Mucosa of stomach (tissue), 1 donor: Measurements from ENCODE around the gene OPN3.

Source experiments
- H3K27me3 ChIP-seq: one replicate; pipeline ENCODE4 v1.7.0; 2013; ENCODE audit warnings: mild to moderate bottlenecking, low read length; ENCODE audit not compliant: control insufficient read depth, insufficient read depth
- H3K36me3 ChIP-seq: one replicate; pipeline ENCODE4 v1.7.0; 2013; ENCODE audit warnings: low read length; ENCODE audit not compliant: control insufficient read depth, insufficient read depth
- H3K4me1 ChIP-seq: one replicate; pipeline ENCODE4 v1.7.0; 2013; ENCODE audit warnings: mild to moderate bottlenecking, low read length; ENCODE audit not compliant: control insufficient read depth, insufficient read depth
- H3K4me3 ChIP-seq: one replicate; pipeline ENCODE4 v1.7.0; 2013; ENCODE audit warnings: low read length
- H3K9ac ChIP-seq: one replicate; pipeline ENCODE4 v1.7.0; 2013; ENCODE audit warnings: mild to moderate bottlenecking, low read length, moderate library complexity
- H3K9me3 ChIP-seq: one replicate; pipeline ENCODE4 v1.7.0; 2013; ENCODE audit warnings: mild to moderate bottlenecking, low read length, moderate library complexity; ENCODE audit not compliant: control insufficient read depth
- donor health status: Pancreatic carcinoma.

OPN3 gene

DNA sequence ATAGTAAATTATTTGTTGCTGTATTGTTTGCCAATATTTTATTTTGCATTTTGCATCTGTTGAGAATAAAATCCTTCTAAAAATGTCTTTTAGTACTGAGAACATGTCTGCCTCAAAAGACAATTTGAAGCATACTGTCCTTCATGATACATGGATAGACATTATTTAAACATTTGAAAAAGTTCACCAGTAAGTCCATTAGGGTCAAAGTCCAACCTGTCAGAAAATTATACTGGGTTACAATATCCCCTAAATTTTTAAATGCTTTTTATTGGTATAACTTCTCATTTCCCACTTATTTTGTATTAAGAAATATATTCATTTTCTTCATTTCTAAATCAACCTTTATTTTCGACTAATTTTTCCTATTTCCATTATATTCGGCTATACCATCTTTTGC, 9.3 kb downstream of the OPN3 start:
- Histone ChIP-seq H3K9me3 (no peaks in the 10 kb centered on the region), H3K27me3 (no peaks in the 10 kb centered on the region), H3K4me1 (no peaks in the 10 kb centered on the region), H3K9ac (no peak overlapping the region), H3K4me3 (no peak overlapping the region), H3K36me3 (no peaks in the 10 kb centered on the region)

DNA sequence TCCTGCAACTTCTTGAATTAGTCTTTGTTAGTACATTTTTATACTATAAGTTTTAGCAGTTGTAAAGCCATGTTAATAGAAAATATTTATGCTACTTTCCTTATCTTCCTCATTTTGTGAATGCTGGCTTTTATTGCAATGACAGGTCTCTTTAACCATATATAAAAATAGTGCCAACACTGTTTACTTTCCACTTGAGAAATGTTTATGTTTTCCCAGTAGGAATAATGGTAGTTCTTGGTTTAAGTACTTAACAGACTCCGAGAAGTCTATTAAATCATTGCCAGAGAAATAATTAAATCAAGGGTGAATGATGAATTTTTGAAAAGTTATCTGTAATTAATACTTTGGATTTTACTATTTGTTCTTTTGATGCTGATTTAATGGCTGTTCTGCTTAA, 9.7 kb downstream of the OPN3 start:
- Histone ChIP-seq H3K4me3 (no peak overlapping the region), H3K27me3 (no peaks in the 10 kb centered on the region), H3K9ac (no peak overlapping the region), H3K4me1 (no peaks in the 10 kb centered on the region), H3K36me3 (no peaks in the 10 kb centered on the region), H3K9me3 (no peaks in the 10 kb centered on the region)

DNA sequence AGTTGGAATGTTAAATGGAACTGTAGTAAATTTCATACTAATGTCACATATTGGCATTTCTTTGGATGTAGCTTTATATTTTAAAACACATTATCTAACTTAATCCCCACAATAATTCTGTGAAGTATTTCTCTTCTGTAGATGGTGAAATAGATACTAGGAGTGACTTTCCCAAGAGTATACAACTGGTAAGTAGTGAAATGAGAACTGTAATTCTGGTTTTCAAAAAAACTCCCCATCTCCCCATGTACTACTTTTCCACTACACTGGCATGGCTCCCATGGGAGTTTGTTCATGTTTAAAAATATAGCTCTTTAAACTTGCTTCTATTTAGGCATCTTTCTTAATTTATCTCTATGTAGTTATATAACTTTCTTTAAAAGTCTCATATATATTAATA, 10.2 kb downstream of the OPN3 start:
- Histone ChIP-seq H3K9me3 (no peaks in the 10 kb centered on the region), H3K4me1 (no peaks in the 10 kb centered on the region), H3K36me3 (no peaks in the 10 kb centered on the region), H3K9ac (no peak overlapping the region), H3K4me3 (no peak overlapping the region), H3K27me3 (no peaks in the 10 kb centered on the region)

DNA sequence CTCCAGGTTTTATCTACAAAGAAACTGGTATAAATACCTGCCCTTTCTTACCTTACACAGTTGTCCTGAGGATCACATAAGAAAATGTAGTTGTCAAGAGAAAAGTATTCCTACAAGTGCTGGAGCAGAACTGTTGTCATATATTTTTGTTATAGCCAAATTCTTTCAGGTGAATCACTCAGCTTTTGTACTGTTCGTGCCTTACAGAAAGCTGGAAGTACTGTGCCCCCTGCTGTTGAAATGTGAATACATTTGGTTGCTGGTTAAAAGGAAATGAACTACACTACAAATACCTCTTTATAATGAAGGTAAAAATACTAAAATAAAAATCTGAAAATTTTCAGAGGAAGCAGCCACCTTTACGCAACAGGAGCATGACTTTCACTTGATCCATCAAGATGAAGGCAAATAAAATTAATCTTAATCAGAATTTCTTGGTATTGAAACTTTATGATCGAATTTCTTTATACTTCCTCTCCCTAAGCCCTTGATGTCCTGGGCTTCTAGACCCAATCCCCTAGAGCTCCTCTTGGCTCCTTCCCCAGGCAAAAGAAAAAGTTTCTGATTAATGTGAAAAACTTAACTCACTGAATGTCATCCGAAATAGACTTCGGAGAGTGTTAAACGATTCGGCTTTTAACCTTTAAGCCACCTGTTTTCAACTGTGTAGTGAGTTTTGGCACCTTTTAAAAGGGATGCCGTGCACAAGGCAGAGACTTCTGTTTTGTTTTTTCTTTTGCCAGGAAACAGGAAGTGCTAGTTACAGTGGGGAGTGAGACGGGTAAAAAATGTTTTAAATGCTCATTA, 12.5 kb downstream of the OPN3 start:
- peaks cover 13% of the 10 kb centered on the region for H3K4me1 ChIP-seq

DNA sequence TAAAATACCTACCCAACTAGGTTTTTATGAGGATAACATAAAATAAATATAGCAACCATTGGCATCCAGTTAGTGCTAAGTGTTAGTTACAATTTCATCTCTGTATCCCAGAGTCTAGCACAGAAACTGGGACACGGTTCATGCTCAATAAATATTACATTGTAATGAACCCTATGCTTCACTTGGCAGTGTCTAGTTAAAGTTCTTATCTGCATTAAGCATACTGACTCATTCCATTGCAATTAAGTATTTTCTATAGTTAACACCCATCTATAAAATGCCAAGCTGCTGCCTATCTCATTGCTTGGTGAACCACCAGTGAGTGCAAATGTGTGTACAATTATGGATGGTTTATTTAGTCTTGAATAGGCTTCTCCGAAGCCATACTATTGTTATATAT, 15.2 kb downstream of the OPN3 start:
- peaks cover 13% of the 10 kb centered on the region for H3K4me1 ChIP-seq
- H3K9me3 ChIP-seq = no peaks in the 10 kb centered on the region
- H3K36me3 ChIP-seq = no peaks in the 10 kb centered on the region
- H3K27me3 ChIP-seq = no peaks in the 10 kb centered on the region
- H3K4me3 ChIP-seq = no peak overlapping the region
- H3K9ac ChIP-seq = no peak overlapping the region

More for the DNA sequence above, 12.5 kb downstream of the OPN3 start:
- no peaks in the 10 kb centered on the region for H3K36me3 ChIP-seq
- H3K9me3 ChIP-seq = no peaks in the 10 kb centered on the region
- no peak overlapping the region for H3K4me3 ChIP-seq
- no peak overlapping the region for H3K9ac ChIP-seq
- no peaks in the 10 kb centered on the region for H3K27me3 ChIP-seq

DNA sequence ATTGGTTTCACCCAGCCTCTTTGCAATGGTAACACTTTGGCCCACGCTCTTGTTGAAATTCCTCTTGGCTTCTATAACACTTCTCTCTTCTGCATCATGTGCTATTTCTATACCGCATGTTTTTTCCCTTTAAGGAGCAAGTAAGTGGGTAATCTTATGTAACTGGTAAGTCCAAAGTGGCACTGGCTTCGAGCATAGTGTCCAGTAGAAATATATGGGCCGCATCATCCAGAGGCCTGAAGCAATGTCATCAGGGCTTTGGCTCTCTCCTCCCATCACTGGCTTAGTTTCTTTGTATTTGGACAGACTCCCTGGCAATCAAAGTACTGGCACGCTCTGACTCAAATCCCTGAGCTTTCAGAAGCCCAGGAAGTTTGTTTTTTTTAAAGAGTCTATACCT, 17.5 kb downstream of the OPN3 start:
- H3K27me3 ChIP-seq = no peaks in the 10 kb centered on the region
- peaks cover 13% of the 10 kb centered on the region for H3K4me1 ChIP-seq

DNA sequence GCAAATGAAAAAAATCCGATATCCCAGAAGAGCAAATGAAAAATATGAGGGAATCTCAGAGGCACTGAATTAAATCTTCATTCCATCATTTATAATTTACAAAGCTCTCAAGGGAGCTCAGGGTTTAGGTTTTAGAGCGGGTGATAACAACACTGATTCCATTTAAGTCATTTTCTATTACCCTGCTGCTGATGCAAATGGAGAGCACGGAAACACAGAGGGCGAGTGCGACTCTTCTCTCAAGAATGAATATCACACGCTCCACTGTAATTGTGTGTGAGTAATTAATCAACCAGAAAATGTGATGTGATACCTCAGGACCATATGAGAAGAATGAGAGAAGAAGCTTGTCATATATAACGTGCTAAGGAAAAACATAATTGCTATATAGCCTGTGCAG, 22.7 kb downstream of the OPN3 start:
- Histone ChIP-seq H3K36me3 (no peaks in the 10 kb centered on the region), H3K4me3 (no peak overlapping the region), H3K4me1 (no peaks in the 10 kb centered on the region), H3K9ac (no peak overlapping the region), H3K27me3 (no peaks in the 10 kb centered on the region), H3K9me3 (no peaks in the 10 kb centered on the region)

More for the DNA sequence above, 17.5 kb downstream of the OPN3 start:
- Histone ChIP-seq H3K9ac (no peak overlapping the region), H3K36me3 (no peaks in the 10 kb centered on the region), H3K4me3 (no peak overlapping the region), H3K9me3 (no peaks in the 10 kb centered on the region)

DNA sequence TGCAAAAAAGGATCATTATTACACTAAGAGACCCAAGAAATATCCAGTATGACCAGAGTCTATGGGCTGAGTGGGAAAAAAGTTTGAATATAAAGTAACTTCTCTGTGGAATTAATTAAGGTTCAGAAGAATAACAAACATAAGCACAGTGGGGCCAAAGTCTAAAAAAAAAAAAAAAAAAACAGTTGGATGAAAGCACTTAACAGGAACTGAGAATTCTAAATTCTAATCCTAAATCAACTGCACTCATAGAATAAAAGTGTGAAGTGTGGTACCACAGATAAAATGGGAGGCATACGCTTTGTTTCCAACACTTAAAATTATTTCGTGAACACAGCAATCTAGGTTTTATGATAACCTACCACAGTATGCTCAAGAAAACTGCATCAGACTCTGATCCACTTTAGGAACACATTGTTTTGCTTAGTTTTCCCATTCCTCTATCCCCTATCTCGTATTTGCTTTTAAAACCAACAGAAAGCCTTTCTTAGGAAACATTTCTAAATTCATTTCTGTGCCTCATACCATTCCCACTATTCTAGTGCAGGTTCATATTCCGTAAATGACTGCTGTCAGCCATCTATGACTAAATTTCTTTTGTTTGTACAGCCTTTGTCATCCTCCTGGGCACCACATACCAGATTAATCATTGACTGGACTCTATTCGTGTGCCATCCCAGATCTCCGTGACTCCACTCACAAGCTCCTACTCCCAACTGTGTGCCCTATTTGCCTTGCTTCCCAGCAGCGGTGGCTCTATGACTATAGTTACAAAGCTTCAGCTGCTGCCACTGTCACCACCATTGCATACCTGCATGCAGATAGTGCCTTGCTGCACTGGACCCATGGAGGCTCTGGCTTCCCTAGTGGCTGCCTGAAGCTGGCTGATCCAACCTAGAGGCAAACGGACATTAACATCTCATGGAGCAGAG, 24.9 kb downstream of the OPN3 start:
- Histone ChIP-seq H3K27me3 (no peaks in the 10 kb centered on the region), H3K4me1 (peaks cover 12% of the 10 kb centered on the region), H3K36me3 (no peaks in the 10 kb centered on the region), H3K9me3 (no peaks in the 10 kb centered on the region), H3K9ac (no peak overlapping the region), H3K4me3 (no peak overlapping the region)

DNA sequence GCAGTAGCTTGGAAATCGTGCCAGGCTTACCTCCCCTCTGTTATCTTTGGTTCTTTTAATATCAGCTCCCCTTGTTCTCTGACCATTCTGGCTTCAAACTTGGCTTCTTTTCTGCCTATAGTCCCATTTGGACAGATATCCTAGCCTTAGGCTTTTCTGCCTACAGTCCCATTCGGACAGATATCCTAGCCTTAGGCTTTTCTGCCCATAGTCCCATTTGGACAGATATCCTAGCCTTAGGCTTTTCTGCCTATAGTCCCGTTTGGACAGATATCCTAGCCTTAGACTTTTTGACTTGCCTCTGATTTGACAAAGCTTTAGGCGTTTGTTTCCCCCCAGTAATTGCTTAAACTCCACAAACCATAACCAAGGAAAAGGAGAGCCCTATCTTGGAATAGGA, 25.6 kb downstream of the OPN3 start:
- Histone ChIP-seq H3K27me3 (no peaks in the 10 kb centered on the region), H3K36me3 (no peaks in the 10 kb centered on the region), H3K9ac (no peak overlapping the region), H3K4me1 (peaks cover 17% of the 10 kb centered on the region), H3K4me3 (no peak overlapping the region), H3K9me3 (no peaks in the 10 kb centered on the region)

DNA sequence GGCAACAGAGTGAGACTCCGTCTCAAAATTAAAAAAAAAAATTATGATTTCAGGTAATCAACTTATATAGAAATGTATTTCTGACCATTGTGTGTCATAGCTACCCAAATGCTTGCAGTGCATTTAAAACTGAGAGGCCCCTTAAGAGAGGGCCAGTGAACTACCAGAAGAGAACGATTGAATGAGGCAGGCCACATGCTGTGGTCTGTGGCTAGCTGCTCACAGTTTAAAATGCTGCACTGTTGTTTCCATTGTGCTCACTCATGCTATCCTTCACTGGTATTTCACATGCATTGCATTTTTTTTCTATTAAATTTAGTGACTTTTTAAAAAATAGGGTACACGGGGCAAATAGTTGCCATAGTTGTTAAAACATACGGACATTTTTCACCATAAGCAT, 26.0 kb downstream of the OPN3 start:
- peaks cover 17% of the 10 kb centered on the region for H3K4me1 ChIP-seq
- no peak overlapping the region for H3K4me3 ChIP-seq
- no peaks in the 10 kb centered on the region for H3K27me3 ChIP-seq
- no peaks in the 10 kb centered on the region for H3K9me3 ChIP-seq
- no peak overlapping the region for H3K9ac ChIP-seq
- H3K36me3 ChIP-seq = no peaks in the 10 kb centered on the region

DNA sequence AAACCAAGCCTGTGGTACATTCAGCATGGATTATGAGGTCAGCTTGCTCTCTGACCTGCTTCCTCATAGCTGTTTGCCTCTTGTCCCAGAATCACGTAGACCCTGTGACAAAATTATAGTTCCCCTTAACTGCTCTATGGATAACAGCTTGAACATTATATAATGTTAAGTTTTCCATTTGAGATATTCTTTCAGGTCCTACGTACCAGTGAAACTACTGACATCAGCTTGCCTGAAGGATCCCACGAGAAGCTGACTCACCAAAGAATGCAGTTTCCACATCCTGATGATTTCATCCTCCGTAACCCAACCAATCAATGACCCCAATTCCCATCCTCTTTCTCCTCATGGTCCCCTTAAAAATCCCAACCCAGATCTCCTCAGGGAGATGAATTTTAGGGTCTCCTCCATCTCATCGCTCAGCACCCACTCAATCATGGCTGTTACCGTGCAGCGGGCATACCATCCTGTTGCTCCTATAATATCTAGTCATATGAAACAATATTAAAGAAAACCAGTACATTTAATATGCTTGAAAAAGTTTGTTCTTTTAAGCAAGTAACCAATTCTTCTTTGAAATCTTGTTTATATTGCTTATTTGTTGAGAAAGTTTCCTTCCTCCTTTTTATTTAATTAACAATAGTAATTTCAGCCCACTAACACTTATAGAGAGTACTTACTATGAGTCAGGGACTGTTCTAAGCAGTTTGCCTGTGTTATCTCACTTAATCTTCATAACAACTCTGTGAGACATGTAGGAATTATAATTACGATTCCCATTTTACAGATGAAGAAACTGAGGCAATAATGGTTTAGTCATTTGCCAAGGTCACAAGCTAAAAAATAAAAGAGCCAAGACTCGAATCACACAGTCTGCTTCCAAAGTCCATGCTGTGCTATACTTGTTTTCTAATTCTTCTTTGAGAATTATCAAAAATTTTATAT, 27.4 kb downstream of the OPN3 start:
- Histone ChIP-seq H3K9me3 (no peaks in the 10 kb centered on the region), H3K27me3 (no peaks in the 10 kb centered on the region), H3K4me1 (peaks cover 17% of the 10 kb centered on the region), H3K9ac (no peak overlapping the region), H3K4me3 (no peak overlapping the region), H3K36me3 (no peaks in the 10 kb centered on the region)
